KMS-11 (cell line): Measurements from ENCODE around the gene LMTK2.

Experiments used
- H2AFZ ChIP-seq: fragments of 200-600 bp; sonication (generic); 2 replicates; pipeline ENCODE4 v1.6.1; 2016; ENCODE audit warnings: antibody characterized with exemption, mixed run types, low read depth
- H3K27ac ChIP-seq: fragments of 200-600 bp; sonication (generic); 2 replicates; pipeline ENCODE4 v1.6.1; 2016; ENCODE audit warnings: mild to moderate bottlenecking, mixed run types
- H3K27me3 ChIP-seq: fragments of 200-600 bp; sonication (generic); 2 replicates; pipeline ENCODE4 v1.6.1; 2017; ENCODE audit warnings: mild to moderate bottlenecking, low read depth, mixed run types, moderate library complexity; ENCODE audit not compliant: insufficient read depth
- H3K36me3 ChIP-seq: fragments of 200-600 bp; sonication (generic); 2 replicates; pipeline ENCODE4 v1.6.1; 2017; ENCODE audit warnings: mild to moderate bottlenecking, mixed run types; ENCODE audit not compliant: insufficient read depth
- H3K4me1 ChIP-seq: fragments of 200-600 bp; sonication (generic); 2 replicates; pipeline ENCODE4 v1.6.1; 2016; ENCODE audit warnings: mild to moderate bottlenecking, low read depth, mixed run types; ENCODE audit not compliant: poor library complexity, severe bottlenecking
- H3K4me2 ChIP-seq: fragments of 200-600 bp; sonication (generic); 2 replicates; pipeline ENCODE4 v1.7.0; 2016; ENCODE audit warnings: mild to moderate bottlenecking, mixed run types
- H3K4me3 ChIP-seq: fragments of 200-600 bp; sonication (generic); IDR thresholded peaks from 2 replicates; pipeline ENCODE4 v1.6.1; 2017; ENCODE audit warnings: low read depth, low read length, mixed read lengths; ENCODE audit not compliant: insufficient read depth
- H3K79me2 ChIP-seq: fragments of 200-600 bp; sonication (generic); 2 replicates; pipeline ENCODE4 v1.6.1; 2016; ENCODE audit warnings: low read depth, mixed run types; ENCODE audit not compliant: insufficient read depth
- H3K9ac ChIP-seq: fragments of 200-600 bp; sonication (generic); 2 replicates; pipeline ENCODE4 v1.6.1; 2016; ENCODE audit warnings: mild to moderate bottlenecking, mixed run types
- H4K20me1 ChIP-seq: fragments of 200-600 bp; sonication (generic); 2 replicates; pipeline ENCODE4 v1.6.1; 2016; ENCODE audit warnings: mild to moderate bottlenecking, mixed run types; ENCODE audit not compliant: insufficient read depth
- TF ChIP-seq, protein P1 (sequence below): fragments of 200-600 bp; sonication (generic); conservative IDR thresholded peaks from 2 replicates; pipeline ENCODE4 v1.6.1; 2017; ENCODE audit warnings: low read depth, mild to moderate bottlenecking, antibody characterized with exemption, low read length, moderate library complexity, mixed read lengths

Gene LMTK2

DNA sequence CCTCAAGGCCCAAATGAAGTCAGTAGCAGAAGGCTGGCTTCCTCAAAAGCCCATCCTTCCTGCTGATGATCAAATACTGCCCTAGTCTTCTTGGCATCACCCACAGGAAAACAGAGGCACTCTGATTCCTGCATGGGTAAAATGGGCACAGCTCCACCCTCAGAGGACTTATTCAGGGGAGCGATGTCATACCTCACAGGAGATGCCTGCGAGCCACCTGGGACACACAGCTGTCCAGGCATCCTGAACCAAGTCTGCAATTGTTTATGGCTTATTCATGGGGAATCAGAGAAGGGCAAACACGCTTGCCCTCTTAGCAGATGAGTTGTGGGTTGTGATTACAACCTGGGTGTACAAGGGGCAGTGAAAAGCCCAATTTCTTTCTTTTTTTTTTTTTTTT is 22.0 kb upstream of the LMTK2 start:
- no peaks in the 10 kb centered on the region for H3K27me3 ChIP-seq
- no peak overlapping the region for H3K4me2 ChIP-seq
- H3K9ac ChIP-seq: no peak overlapping the region
- H3K79me2 ChIP-seq: no peaks in the 10 kb centered on the region
- no peak overlapping the region for H2AFZ ChIP-seq
- 0 out of 2 replicates have a peak, but pooled peaks cover 3% of the 10 kb centered on the region for H3K36me3 ChIP-seq
- H3K4me1 ChIP-seq: peaks cover 12% of the 10 kb centered on the region
- no peak overlapping the region for H3K27ac ChIP-seq
- no peaks in the 10 kb centered on the region for H4K20me1 ChIP-seq
- H3K4me3 ChIP-seq: no peak overlapping the region
- TF ChIP-seq, protein P1, sequence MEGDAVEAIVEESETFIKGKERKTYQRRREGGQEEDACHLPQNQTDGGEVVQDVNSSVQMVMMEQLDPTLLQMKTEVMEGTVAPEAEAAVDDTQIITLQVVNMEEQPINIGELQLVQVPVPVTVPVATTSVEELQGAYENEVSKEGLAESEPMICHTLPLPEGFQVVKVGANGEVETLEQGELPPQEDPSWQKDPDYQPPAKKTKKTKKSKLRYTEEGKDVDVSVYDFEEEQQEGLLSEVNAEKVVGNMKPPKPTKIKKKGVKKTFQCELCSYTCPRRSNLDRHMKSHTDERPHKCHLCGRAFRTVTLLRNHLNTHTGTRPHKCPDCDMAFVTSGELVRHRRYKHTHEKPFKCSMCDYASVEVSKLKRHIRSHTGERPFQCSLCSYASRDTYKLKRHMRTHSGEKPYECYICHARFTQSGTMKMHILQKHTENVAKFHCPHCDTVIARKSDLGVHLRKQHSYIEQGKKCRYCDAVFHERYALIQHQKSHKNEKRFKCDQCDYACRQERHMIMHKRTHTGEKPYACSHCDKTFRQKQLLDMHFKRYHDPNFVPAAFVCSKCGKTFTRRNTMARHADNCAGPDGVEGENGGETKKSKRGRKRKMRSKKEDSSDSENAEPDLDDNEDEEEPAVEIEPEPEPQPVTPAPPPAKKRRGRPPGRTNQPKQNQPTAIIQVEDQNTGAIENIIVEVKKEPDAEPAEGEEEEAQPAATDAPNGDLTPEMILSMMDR: no peak

DNA sequence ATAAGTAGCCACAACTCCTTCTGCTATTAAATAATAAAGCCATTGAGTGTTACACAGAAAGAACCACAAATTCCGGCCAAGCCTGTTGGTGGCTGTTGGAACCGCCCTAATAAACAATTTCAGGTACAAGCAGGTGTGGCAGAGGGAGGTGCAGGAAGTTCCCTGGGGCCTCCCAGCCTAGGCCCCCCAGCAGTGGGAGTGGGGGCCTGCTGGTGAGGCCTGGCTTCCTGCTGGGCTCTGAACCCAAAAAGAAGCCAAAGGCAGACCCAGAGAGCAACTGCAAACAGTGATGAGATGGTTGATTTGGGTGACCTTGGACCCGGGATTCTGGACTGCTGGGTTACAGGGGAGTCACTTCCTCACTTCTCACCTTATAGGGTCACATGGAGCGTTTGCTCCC is 21.0 kb upstream of the LMTK2 start:
- Histone ChIP-seq H3K4me2 (no peak overlapping the region), H3K4me3 (no peak overlapping the region), H3K4me1 (peaks cover 12% of the 10 kb centered on the region), H3K27me3 (no peaks in the 10 kb centered on the region), H4K20me1 (no peaks in the 10 kb centered on the region), H3K27ac (no peak overlapping the region), H3K36me3 (0 out of 2 replicates have a peak, but pooled peaks cover 3% of the 10 kb centered on the region), H2AFZ (no peak overlapping the region), H3K9ac (no peak overlapping the region), H3K79me2 (no peaks in the 10 kb centered on the region)
- TF ChIP-seq, protein P1: no peak

DNA sequence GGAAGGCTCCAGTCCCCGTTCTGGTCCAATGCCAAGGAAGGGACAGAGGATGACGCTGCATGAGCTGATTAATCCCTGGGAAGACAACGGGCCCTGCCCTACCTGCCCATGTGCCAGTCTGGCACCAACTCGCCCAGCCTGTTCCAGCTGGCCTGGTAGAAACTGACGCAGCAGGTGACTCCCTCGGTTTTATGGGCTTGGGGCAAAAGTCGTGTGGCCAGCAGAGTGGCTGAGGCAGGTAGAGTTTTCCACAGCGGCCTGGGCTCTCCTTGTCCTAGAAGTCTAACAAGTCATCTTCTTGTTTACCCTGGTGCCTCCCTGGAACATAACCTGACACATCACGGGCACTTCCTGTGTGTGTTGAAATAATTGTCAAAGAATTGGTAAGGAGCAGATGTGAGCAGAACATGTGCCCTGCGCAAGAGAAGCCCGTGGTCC is 20.4 kb upstream of the LMTK2 start:
- Histone ChIP-seq H3K4me1 (peaks cover 12% of the 10 kb centered on the region), H3K4me3 (no peak overlapping the region), H3K9ac (no peak overlapping the region), H3K79me2 (no peaks in the 10 kb centered on the region), H3K27me3 (no peaks in the 10 kb centered on the region), H3K4me2 (no peak overlapping the region), H3K36me3 (0 out of 2 replicates have a peak, but pooled peaks cover 3% of the 10 kb centered on the region), H2AFZ (no peak overlapping the region), H3K27ac (no peak overlapping the region), H4K20me1 (no peaks in the 10 kb centered on the region)
- TF ChIP-seq, protein P1: no peak

DNA sequence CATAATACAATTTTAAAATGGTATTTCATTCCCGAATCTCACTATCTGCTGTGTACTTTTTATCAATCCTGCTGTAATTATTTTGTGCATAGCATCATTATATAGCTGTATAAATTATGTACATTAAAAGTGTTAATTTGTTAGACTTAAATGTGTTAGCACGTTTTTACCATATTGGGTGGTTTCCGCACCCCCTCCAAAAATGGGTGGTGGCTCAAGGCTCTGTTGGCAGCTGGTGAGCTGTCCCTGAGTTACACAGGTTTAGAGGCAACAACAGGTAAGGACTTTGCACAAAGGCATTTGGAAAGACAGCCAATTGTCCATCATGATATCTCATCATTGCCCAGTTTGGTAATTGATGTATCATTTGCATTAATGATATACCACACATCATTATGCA is 18.6 kb upstream of the LMTK2 start:
- Histone ChIP-seq H3K4me3 (no peak overlapping the region), H3K36me3 (0 out of 2 replicates have a peak, but pooled peaks cover 3% of the 10 kb centered on the region), H3K4me2 (no peak overlapping the region), H3K4me1 (peaks cover 12% of the 10 kb centered on the region), H3K9ac (no peak overlapping the region), H2AFZ (no peak overlapping the region), H3K79me2 (no peaks in the 10 kb centered on the region), H4K20me1 (no peaks in the 10 kb centered on the region), H3K27ac (no peak overlapping the region), H3K27me3 (no peaks in the 10 kb centered on the region)
- TF ChIP-seq, protein P1: no peak

DNA sequence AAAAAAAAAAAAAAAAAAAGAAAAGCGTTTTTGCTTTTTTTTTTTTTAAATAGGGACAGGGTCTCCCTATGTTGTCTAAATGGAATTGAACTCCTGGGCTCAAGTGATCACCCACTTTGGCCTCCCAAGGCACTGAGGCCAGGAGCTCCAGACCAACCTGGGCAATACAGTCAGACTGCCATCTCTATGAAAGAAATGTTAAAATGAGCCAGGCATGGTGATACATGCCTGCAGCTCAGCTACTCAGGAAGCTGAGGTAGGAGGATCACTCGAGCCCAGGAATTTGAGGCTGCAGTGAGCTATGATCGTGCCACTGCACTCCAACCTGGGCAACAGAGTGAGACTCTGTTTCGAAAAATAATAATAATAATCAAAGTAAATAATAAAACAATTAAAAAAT is 16.5 kb upstream of the LMTK2 start:
- Histone ChIP-seq H3K79me2 (no peaks in the 10 kb centered on the region), H3K9ac (no peak overlapping the region), H3K4me3 (no peak overlapping the region), H3K27me3 (no peaks in the 10 kb centered on the region), H4K20me1 (no peaks in the 10 kb centered on the region), H2AFZ (no peak overlapping the region), H3K4me1 (no peaks in the 10 kb centered on the region), H3K36me3 (0 out of 2 replicates have a peak, but pooled peaks cover 3% of the 10 kb centered on the region), H3K4me2 (no peak overlapping the region), H3K27ac (no peak overlapping the region)
- TF ChIP-seq, protein P1: no peak
